Esophagus (tissue), 2 donors: ENCODE results near the gene CAP2. TPM values are rescaled to one million over a fixed set of nuclear protein-coding genes. Genes with fewer than 3 reads are reported as not detected.
"Not testable (repeated sequence)": the region's sequence is repeated elsewhere in the genome, so short reads cannot be mapped to it uniquely, and the experiment has no call there.

ENCODE experiments used
- H3K27ac ChIP-seq, 2 donors: one replicate each; pipeline ENCODE4 v1.5.1; 2013; ENCODE audit warnings: low read depth in 2 of 2, mild to moderate bottlenecking in 2 of 2, inconsistent platforms in 1 of 2, low read length in 1 of 2, moderate library complexity in 1 of 2
- H3K27me3 ChIP-seq, 2 donors: one replicate each; pipeline ENCODE4 v1.6.1; 2013; ENCODE audit warnings: low read length in 2 of 2, control low read depth in 1 of 2, mild to moderate bottlenecking in 1 of 2; ENCODE audit not compliant: insufficient read depth in 2 of 2, control insufficient read depth in 1 of 2
- H3K36me3 ChIP-seq, 2 donors: one replicate each; pipeline ENCODE4 v1.6.1; 2013; ENCODE audit warnings: low read length in 1 of 2; ENCODE audit not compliant: control insufficient read depth in 2 of 2, insufficient read depth in 2 of 2
- H3K4me1 ChIP-seq, 2 donors: one replicate each; pipeline ENCODE4 v1.6.1; 2013; ENCODE audit warnings: low read length in 1 of 2; ENCODE audit not compliant: control insufficient read depth in 2 of 2, insufficient read depth in 2 of 2
- H3K4me3 ChIP-seq, 2 donors: one replicate each; pipeline ENCODE4 v1.5.1; 2013; ENCODE audit warnings: low read length in 2 of 2, mild to moderate bottlenecking in 2 of 2, low read depth in 1 of 2, moderate library complexity in 1 of 2
- H3K9me3 ChIP-seq, 2 donors: one replicate each; pipeline ENCODE4 v1.6.1; 2013; ENCODE audit warnings: mild to moderate bottlenecking in 2 of 2, low read depth in 1 of 2, low read length in 1 of 2, moderate library complexity in 1 of 2; ENCODE audit not compliant: control insufficient read depth in 2 of 2, insufficient read depth in 1 of 2
- WGBS, 2 donors: extraction: QIAGEN DNeasy Blood & Tissue Kit; methylation state at CpG; one replicate each; pipeline ENCODE4 v1.1.7; 2013; 5-methylcytosine and 5-hydroxymethylcytosine counted together
- polyA plus RNA-seq, 2 donors: library from polyadenylated mRNA; stranded (reverse); fragments of 200-250 nt; gene quantifications; one replicate each; pipeline ENCODE4 v1.2.3, GENCODE V29; 2013
- donor health status: healthy with polysubstance abuse.
- donor health status: Bipolar disorder and iron deficiency.

Gene CAP2
- polyA plus RNA-seq, 2 donors = 4.8 to 5.7 TPM

- H3K36me3 ChIP-seq = no peaks in the 10 kb centered on the region
- H3K4me1 ChIP-seq = no peaks in the 10 kb centered on the region
- no peaks in the 10 kb centered on the region for H3K27me3 ChIP-seq
- H3K27ac ChIP-seq = no peak overlapping the region
- no peaks in the 10 kb centered on the region for H3K9me3 ChIP-seq
- 80 to 89% methylated on average over 2 of the region's 2 CpGs for WGBS, 2 donors
- H3K4me3 ChIP-seq = no peak overlapping the region
These were observed 34.2 kb downstream of the CAP2 start for GRCh38 chr6:17427617-17428016.

- not testable (repeated sequence) for H3K4me1 ChIP-seq, H3K27me3 ChIP-seq, H3K27ac ChIP-seq, H3K36me3 ChIP-seq, H3K9me3 ChIP-seq, H3K4me3 ChIP-seq
- WGBS, 2 donors = 79 to 87% methylated on average over 3 of the region's 5 CpGs
These were observed 35.3 kb downstream of the CAP2 start for GRCh38 chr6:17428595-17429120.

GRCh38 chr6:17429383-17430061 lies 36.1 kb downstream of the CAP2 start:
- Histone ChIP-seq H3K4me3 (no peak overlapping the region), H3K36me3 (no peaks in the 10 kb centered on the region), H3K27ac (no peak overlapping the region), H3K4me1 (no peaks in the 10 kb centered on the region), H3K9me3 (no peaks in the 10 kb centered on the region), H3K27me3 (no peaks in the 10 kb centered on the region)
- 30 to 48% methylated on average over 3 of the region's 3 CpGs for WGBS, 2 donors

- H3K27ac ChIP-seq = no peak overlapping the region
These were observed 38.2 kb downstream of the CAP2 start for GRCh38 chr6:17431581-17431980.

GRCh38 chr6:17432356-17432755 lies 39.0 kb downstream of the CAP2 start:
- no peaks in the 10 kb centered on the region for H3K4me1 ChIP-seq
- H3K9me3 ChIP-seq = no peaks in the 10 kb centered on the region
- no peak overlapping the region for H3K27ac ChIP-seq
- no peaks in the 10 kb centered on the region for H3K27me3 ChIP-seq
- H3K36me3 ChIP-seq = no peaks in the 10 kb centered on the region
- 48 to 58% methylated on average over 2 of the region's 2 CpGs for WGBS, 2 donors
- H3K4me3 ChIP-seq = no peak overlapping the region

More at GRCh38 chr6:17431581-17431980, 38.2 kb downstream of the CAP2 start:
- no peaks in the 10 kb centered on the region for H3K36me3 ChIP-seq
- no peaks in the 10 kb centered on the region for H3K9me3 ChIP-seq
- H3K4me3 ChIP-seq = no peak overlapping the region
- no peaks in the 10 kb centered on the region for H3K27me3 ChIP-seq
- WGBS, 2 donors = 46 to 65% methylated on average over 2 of the region's 2 CpGs
- no peaks in the 10 kb centered on the region for H3K4me1 ChIP-seq

GRCh38 chr6:17439243-17439993 lies 46.0 kb downstream of the CAP2 start:
- Histone ChIP-seq H3K9me3 (no peaks in the 10 kb centered on the region), H3K27me3 (no peaks in the 10 kb centered on the region), H3K36me3 (no peaks in the 10 kb centered on the region), H3K4me3 (no peak overlapping the region), H3K4me1 (no peaks in the 10 kb centered on the region), H3K27ac (no peak overlapping the region)
- 63 to 71% methylated on average over 11 of the region's 11 CpGs for WGBS, 2 donors

- H3K27me3 ChIP-seq, H3K4me1 ChIP-seq, H3K27ac ChIP-seq, H3K36me3 ChIP-seq, H3K4me3 ChIP-seq, H3K9me3 ChIP-seq: not testable (repeated sequence)
- WGBS, 2 donors = 96 to 97% methylated on average over 4 of the region's 4 CpGs
These were observed 47.4 kb downstream of the CAP2 start for GRCh38 chr6:17440811-17441210.

- Histone ChIP-seq H3K4me3 (no peak overlapping the region), H3K4me1 (no peaks in the 10 kb centered on the region), H3K9me3 (no peaks in the 10 kb centered on the region), H3K27me3 (no peaks in the 10 kb centered on the region), H3K27ac (no peak overlapping the region), H3K36me3 (no peaks in the 10 kb centered on the region)
- 78 to 93% methylated on average over 4 of the region's 4 CpGs for WGBS, 2 donors
These were observed 48.8 kb downstream of the CAP2 start for GRCh38 chr6:17442196-17442595.

- Histone ChIP-seq H3K4me1 (no peaks in the 10 kb centered on the region), H3K27ac (no peak overlapping the region), H3K4me3 (no peak overlapping the region), H3K9me3 (no peaks in the 10 kb centered on the region), H3K36me3 (no peaks in the 10 kb centered on the region), H3K27me3 (no peaks in the 10 kb centered on the region)
- 82 to 92% methylated on average over 2 of the region's 2 CpGs for WGBS, 2 donors
These were observed 53.3 kb downstream of the CAP2 start for GRCh38 chr6:17446713-17447112.
